ENCODE data around the gene THBD. TPM values are rescaled to one million over a fixed set of nuclear protein-coding genes. Genes with fewer than 3 reads are reported as not detected.

Gene THBD
- total and polyA plus RNA-seq, 2 experiments from 2014 or later: 50.1 to 79.6 TPM

DNA sequence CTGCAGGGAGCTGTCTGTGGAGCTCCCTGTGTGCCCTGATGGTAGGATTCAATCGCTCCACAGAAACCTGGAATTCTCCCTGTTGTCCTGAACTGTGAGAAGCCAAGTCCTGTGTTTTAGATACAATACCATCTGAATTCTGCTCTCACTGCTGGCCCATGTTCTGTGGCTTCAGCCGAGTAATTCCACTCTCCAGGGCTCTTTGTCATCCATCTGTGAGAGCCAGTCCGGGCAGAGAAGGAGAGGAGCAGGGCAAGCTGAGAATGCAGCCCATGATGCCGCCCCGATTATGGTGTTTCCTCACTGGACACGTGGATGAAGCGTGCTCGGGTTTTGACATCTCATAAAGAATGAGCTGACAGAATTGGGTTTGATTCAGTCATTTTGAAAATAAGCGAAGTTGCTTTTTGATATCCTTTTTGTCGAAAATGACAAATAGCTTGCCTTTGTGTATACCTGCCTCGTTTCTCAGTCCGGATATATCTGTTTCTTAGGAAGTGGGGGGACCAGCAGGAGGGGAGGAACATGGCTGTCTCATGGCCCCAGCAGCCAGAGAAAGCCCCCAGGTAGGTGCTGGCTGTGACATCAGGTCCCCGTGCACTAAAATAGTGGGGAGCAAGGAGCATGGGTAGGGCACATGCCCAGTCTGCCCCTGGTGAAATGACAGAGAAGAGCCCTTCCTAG is 44.9 kb upstream of the THBD start:
- no peak overlapping the region for H3K4me3 ChIP-seq
- no peaks in the 10 kb centered on the region for H3K36me3 ChIP-seq (replicated peaks; ENCODE audit: insufficient read depth, low read depth)
- TF ChIP-seq EZH2 (IDR thresholded peaks at IDR 0.05; ENCODE audit: borderline replicate concordance) (no peak), CTCF (IDR thresholded peaks at IDR 0.05; ENCODE audit: poor library complexity) (no peak), EZH2phosphoT487 (IDR thresholded peaks at IDR 0.05; ENCODE audit: low read depth, severe bottlenecking, unreplicated experiment) (no peak)
- no peaks in the 10 kb centered on the region for H4K20me1 ChIP-seq (ENCODE audit: insufficient read depth, poor library complexity, severe bottlenecking)
- 94% methylated on average over 13 of the region's 13 CpGs for whole genome bisulfite sequencing (ENCODE audit: low lambda C conversion rate, missing lambda C conversion rate)
- H2AFZ ChIP-seq: no peak overlapping the region
- H3K9me3 ChIP-seq (ENCODE audit: low read depth): no peaks in the 10 kb centered on the region
- no peak for DNase-seq (ENCODE audit: low spot score)
- no peak overlapping the region for H3K4me2 ChIP-seq
- no peaks in the 10 kb centered on the region for H3K4me1 ChIP-seq (ENCODE audit: insufficient read depth)
- H3K27me3 ChIP-seq: peaks cover 4% of the 10 kb centered on the region
- H3K9me2 ChIP-seq (replicated peaks; ENCODE audit: insufficient read depth): no peaks in the 10 kb centered on the region
- no peak overlapping the region for H3K27ac ChIP-seq
- no peaks in the 10 kb centered on the region for H3K79me2 ChIP-seq

- Histone ChIP-seq H3K9me2 (replicated peaks; ENCODE audit: insufficient read depth) (no peaks in the 10 kb centered on the region), H3K27me3 (peaks cover 4% of the 10 kb centered on the region), H3K79me2 (no peaks in the 10 kb centered on the region), H3K4me1 (ENCODE audit: insufficient read depth) (no peaks in the 10 kb centered on the region), H3K27ac (no peak overlapping the region), H4K20me1 (ENCODE audit: insufficient read depth, poor library complexity, severe bottlenecking) (no peaks in the 10 kb centered on the region), H3K4me3 (no peak overlapping the region), H3K4me2 (no peak overlapping the region), H3K36me3 (replicated peaks; ENCODE audit: insufficient read depth, low read depth) (no peaks in the 10 kb centered on the region), H2AFZ (no peak overlapping the region), H3K9me3 (ENCODE audit: low read depth) (no peaks in the 10 kb centered on the region)
- 65% methylated on average over 3 of the region's 3 CpGs for WGBS (ENCODE audit: low lambda C conversion rate, missing lambda C conversion rate)
- TF ChIP-seq EZH2 (IDR thresholded peaks at IDR 0.05; ENCODE audit: borderline replicate concordance): no peak
- no peak for DNase-seq (ENCODE audit: low spot score)
These were observed 44.1 kb upstream of the THBD start for GRCh38 chr20:23093613-23094012.

GRCh38 chr20:23092861-23093495 is 43.5 kb upstream of the THBD start:
- no peak overlapping the region for H3K27ac ChIP-seq
- WGBS (ENCODE audit: low lambda C conversion rate, missing lambda C conversion rate): 89% methylated on average over 7 of the region's 7 CpGs
- TF ChIP-seq CTCF (IDR thresholded peaks at IDR 0.05; ENCODE audit: poor library complexity) (no peak), EZH2 (IDR thresholded peaks at IDR 0.05; ENCODE audit: borderline replicate concordance) (no peak), EZH2phosphoT487 (IDR thresholded peaks at IDR 0.05; ENCODE audit: low read depth, severe bottlenecking, unreplicated experiment) (no peak)
- H3K27me3 ChIP-seq: peaks cover 4% of the 10 kb centered on the region
- H4K20me1 ChIP-seq (ENCODE audit: insufficient read depth, poor library complexity, severe bottlenecking): no peaks in the 10 kb centered on the region
- H3K4me2 ChIP-seq: no peak overlapping the region
- H3K36me3 ChIP-seq (replicated peaks; ENCODE audit: insufficient read depth, low read depth): no peaks in the 10 kb centered on the region
- no peak overlapping the region for H3K4me3 ChIP-seq
- no peaks in the 10 kb centered on the region for H3K9me3 ChIP-seq (ENCODE audit: low read depth)
- H3K79me2 ChIP-seq: no peaks in the 10 kb centered on the region
- DNase-seq (ENCODE audit: low spot score): no peak
- no peaks in the 10 kb centered on the region for H3K4me1 ChIP-seq (ENCODE audit: insufficient read depth)
- no peaks in the 10 kb centered on the region for H3K9me2 ChIP-seq (replicated peaks; ENCODE audit: insufficient read depth)
- H2AFZ ChIP-seq: no peak overlapping the region

- DNase-seq (ENCODE audit: low spot score): no peak
- H3K36me3 ChIP-seq (replicated peaks; ENCODE audit: insufficient read depth, low read depth): no peaks in the 10 kb centered on the region
- WGBS (ENCODE audit: low lambda C conversion rate, missing lambda C conversion rate): 38% methylated on average over 2 of the region's 2 CpGs
These were observed 42.9 kb upstream of the THBD start for GRCh38 chr20:23092384-23092756.

More at GRCh38 chr20:23092384-23092756, 42.9 kb upstream of the THBD start:
- TF ChIP-seq CTCF (IDR thresholded peaks at IDR 0.05; ENCODE audit: poor library complexity) (no peak), EZH2phosphoT487 (IDR thresholded peaks at IDR 0.05; ENCODE audit: low read depth, severe bottlenecking, unreplicated experiment) (no peak), EZH2 (IDR thresholded peaks at IDR 0.05; ENCODE audit: borderline replicate concordance) (no peak)
- no peaks in the 10 kb centered on the region for H3K4me1 ChIP-seq (ENCODE audit: insufficient read depth)
- H3K79me2 ChIP-seq: no peaks in the 10 kb centered on the region
- H3K4me3 ChIP-seq: no peak overlapping the region
- no peaks in the 10 kb centered on the region for H4K20me1 ChIP-seq (ENCODE audit: insufficient read depth, poor library complexity, severe bottlenecking)
- H3K9me2 ChIP-seq (replicated peaks; ENCODE audit: insufficient read depth): no peaks in the 10 kb centered on the region
- H3K9me3 ChIP-seq (ENCODE audit: low read depth): no peaks in the 10 kb centered on the region
- H3K27me3 ChIP-seq: peaks cover 4% of the 10 kb centered on the region
- no peak overlapping the region for H2AFZ ChIP-seq
- H3K27ac ChIP-seq: no peak overlapping the region
- no peak overlapping the region for H3K4me2 ChIP-seq
